GM23248 (cell line): Measurements from ENCODE around the gene SERTAD2.

ENCODE experiments used
- EZH2 ChIP-seq: fragments of 200-600 bp; sonication (generic); IDR thresholded peaks from 2 replicates; pipeline ENCODE4 v1.6.1; 2018; ENCODE audit warnings: antibody characterized with exemption, mild to moderate bottlenecking; ENCODE audit not compliant: insufficient read depth, poor library complexity, severe bottlenecking
- EZH2phosphoT487 ChIP-seq: fragments of 200-600 bp; sonication (generic); IDR thresholded peaks from 2 replicates; pipeline ENCODE4 v1.6.1; 2018; ENCODE audit warnings: antibody characterized with exemption, moderate library complexity, mild to moderate bottlenecking, low read depth; ENCODE audit not compliant: insufficient read depth

DNA sequence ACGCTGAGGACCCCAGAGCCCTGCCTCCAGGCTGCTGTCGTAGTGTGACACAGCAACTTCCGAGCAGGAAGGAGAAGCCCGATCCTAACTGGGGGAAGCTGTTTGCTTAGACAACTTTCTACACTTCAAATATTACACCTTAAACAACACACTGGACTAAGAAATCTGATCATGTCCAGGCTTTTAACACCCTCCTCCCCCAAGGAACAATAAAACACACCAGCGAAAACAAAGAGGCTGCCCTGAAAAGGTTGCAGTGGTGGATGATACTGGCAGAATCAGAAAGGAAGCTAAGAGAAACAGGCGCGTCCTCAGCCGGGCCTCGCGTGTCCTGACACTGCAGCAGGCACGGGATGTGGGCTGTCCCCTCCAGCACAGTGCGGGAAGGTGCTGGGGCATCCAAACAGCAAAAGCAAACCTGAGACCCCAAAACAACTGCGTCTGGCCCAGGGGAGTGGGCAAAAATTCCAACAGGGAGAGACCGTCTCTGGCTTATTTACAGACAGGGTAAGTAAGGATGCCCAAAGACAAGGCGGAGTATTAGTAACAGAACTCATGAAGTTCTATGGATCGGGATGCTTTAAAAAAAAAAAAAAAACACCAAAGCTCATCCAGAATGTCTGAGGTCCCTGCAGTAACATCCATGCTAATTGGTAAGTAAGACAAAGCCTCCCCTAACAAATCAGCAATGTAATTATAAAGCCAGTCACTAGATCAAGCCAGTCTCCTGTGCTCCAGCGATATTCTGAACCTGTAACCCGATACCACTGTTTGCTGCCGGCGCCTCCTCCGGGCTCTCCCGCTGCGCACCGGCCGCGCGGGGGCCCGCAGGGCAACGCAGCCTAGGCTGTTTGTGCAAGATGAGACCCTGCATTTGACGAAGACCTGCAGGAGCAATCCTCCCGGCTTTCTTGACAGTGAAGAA lies 9.0 kb downstream of the SERTAD2 start:
- no peak for TF ChIP-seq EZH2
- no peak for TF ChIP-seq EZH2phosphoT487
